ENCODE data around the gene C11orf58. TPM values are rescaled to one million over a fixed set of nuclear protein-coding genes. Genes with fewer than 3 reads are reported as not detected.

The C11orf58 gene
- total RNA-seq: 100 to 1,000 TPM; 142 to 193 TPM

DNA sequence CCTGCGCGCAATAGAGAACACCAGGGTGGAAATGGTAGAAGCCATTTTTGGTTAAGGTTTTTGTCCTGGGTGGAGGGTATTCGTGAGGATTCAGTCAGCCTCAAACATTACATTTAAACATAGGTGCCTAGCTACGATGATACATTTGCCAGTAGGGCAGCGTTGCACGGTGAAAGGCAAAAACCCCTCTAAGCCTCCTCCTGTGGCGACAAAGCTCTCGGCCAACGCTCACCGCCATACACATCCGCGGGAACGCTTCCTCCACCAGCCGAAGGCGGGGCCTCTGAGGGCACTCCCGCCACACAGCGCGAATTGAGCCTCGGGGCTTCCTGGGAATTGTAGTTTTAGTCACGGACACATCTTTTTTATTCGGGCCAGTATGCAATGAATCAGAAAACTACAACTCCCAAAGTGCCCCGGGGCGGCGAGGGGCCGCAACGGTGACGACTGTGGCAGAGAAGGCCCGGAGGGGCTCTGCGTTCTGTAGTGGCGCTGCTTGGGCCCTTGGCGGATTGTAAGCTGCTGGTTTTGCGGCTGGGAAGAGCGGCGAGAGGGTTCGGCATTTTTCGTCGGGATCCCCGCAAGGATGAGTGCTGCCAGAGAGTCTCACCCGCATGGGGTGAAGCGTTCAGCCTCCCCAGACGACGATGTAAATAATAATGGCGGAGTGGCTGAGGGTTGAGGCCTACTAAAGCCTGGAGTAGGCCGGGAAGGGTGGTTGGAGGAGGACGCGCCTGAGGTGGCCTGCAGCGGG, at the start of gene C11orf58:
Gene C11orf58, plus strand, starts transcription at position 455 of the 754 bp plus-strand sequence. Its CDS starts 132 bp downstream, at position 587.
- H3K4me1 Mint-ChIP-seq: peaks cover 23% of the 10 kb centered on the region
- DNase-seq (peak; percentile 96), ATAC-seq (peak; percentile 97)
- CTCF ChIA-PET: interaction anchor here (0.6 kb wide), 1 partner anchor 41 kb away, joined by 3 read pairs; no protein-coding TSS in a partner anchor
- no peak within 1 kb of the TSS for H3K4me3 Mint-ChIP-seq
- no peaks in the 10 kb centered on the region for H3K9me3 Mint-ChIP-seq (ENCODE audit: low read depth)
- intact Hi-C loops (cut with DNase I, micrococcal nuclease): loop anchor here (1.0 to 10.0 kb wide), 10 partner anchors 164 to 1656 kb away; partner anchors contain the start of genes RPS13 (in 2 of the 2), SERGEF (in 2 of the 2), GTF2H1 (in 1 of the 2) and HPS5 (in 1 of the 2)
- H3K27ac Mint-ChIP-seq: peak within 1 kb of the TSS; percentile 92
- H3K36me3 Mint-ChIP-seq (ENCODE audit: low read depth): peaks cover 19% of the 10 kb centered on the region
- POLR2A ChIA-PET: interaction anchor here (2.0 to 3.1 kb wide), 2 partner anchors 11 to 339 kb away, joined by 6 to 21 read pairs; partner anchors contain the start of gene RPS13
- H3K27me3 Mint-ChIP-seq: no peaks in the 10 kb centered on the region

DNA sequence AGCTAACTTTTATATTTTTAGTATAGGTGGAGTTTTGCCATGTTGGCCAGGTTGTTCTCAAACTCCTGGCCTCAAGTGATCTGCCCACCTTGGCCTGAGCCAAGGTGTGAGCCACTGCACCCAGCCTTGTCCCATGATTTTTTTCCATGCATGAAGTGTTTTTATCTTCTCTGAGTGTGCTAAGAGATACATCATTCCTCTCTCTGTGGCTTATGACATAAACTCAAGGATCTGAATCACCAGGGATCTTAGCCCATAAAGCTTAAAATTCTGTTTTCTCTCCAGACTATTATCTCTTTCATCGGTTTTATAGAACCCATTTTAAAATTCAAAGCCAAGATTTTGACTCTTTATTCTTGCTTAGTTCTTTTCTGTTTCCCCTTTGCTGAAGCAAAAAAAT, 48.4 kb upstream of the C11orf58 start:
- DNase-seq: no peak
- POLR2A ChIA-PET: no interaction called here
- Mint-ChIP-seq H3K4me1 (no peaks in the 10 kb centered on the region), H3K4me3 (no peak overlapping the region), H3K27me3 (peaks cover 8% of the 10 kb centered on the region), H3K36me3 (ENCODE audit: low read depth) (no peaks in the 10 kb centered on the region), H3K27ac (no peak overlapping the region), H3K9me3 (ENCODE audit: low read depth) (no peaks in the 10 kb centered on the region)
- no peak for ATAC-seq
- CTCF ChIA-PET: no interaction called here
- intact Hi-C loops (cut with DNase I, micrococcal nuclease): no loop called here

DNA sequence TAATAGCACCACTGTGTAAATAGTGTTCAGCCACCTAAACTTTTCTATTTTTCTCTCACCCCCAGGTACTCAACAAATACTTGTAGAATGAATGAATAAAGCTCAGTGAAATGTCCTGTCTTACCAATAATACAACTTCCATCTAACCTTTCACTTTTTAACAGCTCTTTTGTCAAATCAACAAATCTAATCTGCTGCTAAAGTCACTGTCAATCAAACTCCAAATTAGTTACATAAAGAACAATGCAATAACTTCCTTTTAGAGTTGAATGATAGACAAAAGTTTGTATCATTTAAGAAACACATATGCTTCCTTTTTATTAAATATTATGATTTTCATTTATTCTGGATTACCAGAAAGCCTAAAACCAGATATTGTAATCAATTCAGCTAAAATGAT, 34.7 kb upstream of the C11orf58 start:
- no peak for DNase-seq
- ChIA-PET CTCF (no interaction called here), POLR2A (no interaction called here)
- intact Hi-C loops (cut with DNase I, micrococcal nuclease): no loop called here
- no peaks in the 10 kb centered on the region for H3K4me1 Mint-ChIP-seq
- no peak overlapping the region for H3K4me3 Mint-ChIP-seq
- ATAC-seq: no peak
- H3K27me3 Mint-ChIP-seq: peaks cover 9% of the 10 kb centered on the region
- no peak overlapping the region for H3K27ac Mint-ChIP-seq
- no peaks in the 10 kb centered on the region for H3K9me3 Mint-ChIP-seq (ENCODE audit: low read depth)
- no peaks in the 10 kb centered on the region for H3K36me3 Mint-ChIP-seq (ENCODE audit: low read depth)

DNA sequence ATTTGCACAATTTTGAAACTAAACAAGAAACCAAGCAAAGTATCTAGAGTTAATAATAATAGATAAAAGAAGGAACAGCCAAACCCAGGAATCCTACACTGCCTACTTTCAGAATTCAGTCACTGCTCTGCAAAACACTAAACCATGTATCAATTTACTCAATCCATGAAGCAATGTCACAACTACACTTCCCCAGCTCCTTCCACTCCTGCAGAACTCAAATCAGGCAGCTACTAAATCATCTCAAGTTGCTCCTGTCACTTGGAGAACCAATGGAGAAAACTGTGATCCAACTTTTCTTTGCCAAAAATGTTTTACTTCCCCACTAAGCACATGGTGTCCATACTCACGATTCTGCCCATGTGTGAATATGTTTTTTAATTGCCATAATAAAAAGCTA, 24.9 kb upstream of the C11orf58 start:
- H3K4me3 Mint-ChIP-seq: no peak overlapping the region
- DNase-seq (no peak), ATAC-seq (no peak)
- H3K27ac Mint-ChIP-seq: no peak overlapping the region
- no peaks in the 10 kb centered on the region for H3K36me3 Mint-ChIP-seq (ENCODE audit: low read depth)
- peaks cover 12% of the 10 kb centered on the region for H3K27me3 Mint-ChIP-seq
- ChIA-PET CTCF (interaction anchor here (1.0 kb wide), 1 partner anchor 74 kb away, joined by 3 read pairs; no protein-coding TSS in a partner anchor), POLR2A (no interaction called here)
- H3K4me1 Mint-ChIP-seq: no peaks in the 10 kb centered on the region
- no peaks in the 10 kb centered on the region for H3K9me3 Mint-ChIP-seq (ENCODE audit: low read depth)
- intact Hi-C loops (cut with DNase I, micrococcal nuclease): no loop called here

DNA sequence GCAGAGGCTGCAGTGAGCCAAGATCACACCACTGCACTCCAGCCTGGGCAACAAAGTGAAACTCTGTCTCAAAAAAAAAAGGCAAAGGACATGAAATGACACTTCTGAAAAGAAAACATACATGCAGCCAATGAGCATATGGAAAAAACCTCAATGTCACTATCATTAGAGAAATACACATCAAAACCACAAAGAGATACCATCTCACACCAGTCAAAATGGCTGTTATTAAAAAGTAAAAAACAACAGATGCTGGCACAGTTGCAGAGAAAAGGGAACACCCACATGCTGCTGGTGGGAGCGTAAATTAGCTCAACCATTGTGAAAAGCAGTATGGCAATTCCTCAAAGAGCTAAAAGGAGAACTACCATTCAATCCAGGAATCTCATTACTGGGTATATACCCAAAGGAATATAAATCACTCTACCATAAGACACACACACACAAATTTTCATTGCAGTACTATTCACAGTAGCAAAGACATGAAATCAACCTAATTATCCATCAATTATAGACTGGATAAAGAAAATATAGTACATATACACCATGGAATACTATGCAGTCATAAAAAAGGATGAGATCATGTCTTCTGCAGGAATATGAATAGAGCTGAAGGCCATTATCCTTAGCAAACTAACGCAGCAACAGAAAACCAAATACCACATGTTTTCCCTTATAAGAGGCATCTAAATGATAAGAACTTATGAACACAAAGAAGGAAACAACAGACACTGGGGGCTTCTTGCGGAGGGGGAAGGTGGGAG, 15.7 kb upstream of the C11orf58 start:
- no peak overlapping the region for H3K4me3 Mint-ChIP-seq
- CTCF ChIA-PET: no interaction called here

DNA sequence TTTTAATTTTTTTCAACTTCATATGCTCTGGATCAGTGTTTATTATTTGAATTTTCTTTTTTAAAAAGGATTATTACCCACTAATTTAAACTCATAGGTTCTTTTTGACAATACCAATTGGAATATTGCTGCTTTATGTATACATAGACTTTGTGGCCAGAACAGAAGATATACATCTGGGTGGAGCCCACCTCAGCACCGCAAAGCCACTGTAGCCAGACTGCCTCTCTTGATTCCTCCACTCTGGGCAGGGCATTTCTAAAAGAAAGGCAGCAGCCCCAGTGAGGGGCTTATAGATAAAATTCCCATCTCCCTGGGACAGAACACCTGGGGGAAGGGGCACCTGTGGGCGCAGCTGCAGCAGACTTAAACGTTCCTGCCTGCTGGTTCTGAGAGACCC, 10.6 kb upstream of the C11orf58 start:
- POLR2A ChIA-PET: no interaction called here
- no peak overlapping the region for H3K4me3 Mint-ChIP-seq

More for the DNA sequence above, 15.7 kb upstream of the C11orf58 start:
- Mint-ChIP-seq H3K9me3 (ENCODE audit: low read depth) (no peaks in the 10 kb centered on the region), H3K36me3 (ENCODE audit: low read depth) (no peaks in the 10 kb centered on the region), H3K27me3 (no peaks in the 10 kb centered on the region), H3K4me1 (no peaks in the 10 kb centered on the region), H3K27ac (no peak overlapping the region)
- DNase-seq (no peak), ATAC-seq (no peak)
- POLR2A ChIA-PET: no interaction called here
- intact Hi-C loops (cut with DNase I, micrococcal nuclease): no loop called here

DNA sequence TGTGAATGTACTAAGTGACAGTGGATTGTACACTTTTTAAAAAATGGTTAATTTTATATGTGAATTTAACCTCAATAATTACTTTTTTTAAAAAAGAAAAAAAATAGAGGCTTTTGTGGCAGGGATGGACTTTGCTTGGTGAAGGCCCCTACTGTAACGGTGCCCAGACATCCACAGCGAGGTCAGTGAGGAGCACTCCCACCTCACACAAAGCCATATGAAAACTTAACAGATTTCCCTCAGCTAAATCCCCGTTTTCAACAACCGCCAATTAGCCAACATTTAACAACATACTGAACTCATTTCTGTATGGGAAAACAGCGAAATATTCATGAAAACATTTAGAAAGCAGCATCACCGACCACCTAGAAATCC, 642 bp upstream of the C11orf58 start:
- POLR2A ChIA-PET: interaction anchor here (2.0 to 3.1 kb wide), 2 partner anchors 12 to 340 kb away, joined by 6 to 21 read pairs; partner anchors contain the start of gene RPS13
- peak; percentile 4 for ATAC-seq
- CTCF ChIA-PET: interaction anchor here (0.7 to 0.9 kb wide), 3 partner anchors 8 to 136 kb away, joined by 3 to 5 read pairs (median 4); no protein-coding TSS in a partner anchor

More for the DNA sequence above, 10.6 kb upstream of the C11orf58 start:
- H3K4me1 Mint-ChIP-seq: no peaks in the 10 kb centered on the region
- H3K27me3 Mint-ChIP-seq: peaks cover 6% of the 10 kb centered on the region
- DNase-seq: no peak
- no peak for ATAC-seq
- no peak overlapping the region for H3K27ac Mint-ChIP-seq
- intact Hi-C loops (cut with DNase I, micrococcal nuclease): no loop called here
- CTCF ChIA-PET: no interaction called here
- peaks cover 2% of the 10 kb centered on the region for H3K9me3 Mint-ChIP-seq (ENCODE audit: low read depth)
- no peaks in the 10 kb centered on the region for H3K36me3 Mint-ChIP-seq (ENCODE audit: low read depth)

DNA sequence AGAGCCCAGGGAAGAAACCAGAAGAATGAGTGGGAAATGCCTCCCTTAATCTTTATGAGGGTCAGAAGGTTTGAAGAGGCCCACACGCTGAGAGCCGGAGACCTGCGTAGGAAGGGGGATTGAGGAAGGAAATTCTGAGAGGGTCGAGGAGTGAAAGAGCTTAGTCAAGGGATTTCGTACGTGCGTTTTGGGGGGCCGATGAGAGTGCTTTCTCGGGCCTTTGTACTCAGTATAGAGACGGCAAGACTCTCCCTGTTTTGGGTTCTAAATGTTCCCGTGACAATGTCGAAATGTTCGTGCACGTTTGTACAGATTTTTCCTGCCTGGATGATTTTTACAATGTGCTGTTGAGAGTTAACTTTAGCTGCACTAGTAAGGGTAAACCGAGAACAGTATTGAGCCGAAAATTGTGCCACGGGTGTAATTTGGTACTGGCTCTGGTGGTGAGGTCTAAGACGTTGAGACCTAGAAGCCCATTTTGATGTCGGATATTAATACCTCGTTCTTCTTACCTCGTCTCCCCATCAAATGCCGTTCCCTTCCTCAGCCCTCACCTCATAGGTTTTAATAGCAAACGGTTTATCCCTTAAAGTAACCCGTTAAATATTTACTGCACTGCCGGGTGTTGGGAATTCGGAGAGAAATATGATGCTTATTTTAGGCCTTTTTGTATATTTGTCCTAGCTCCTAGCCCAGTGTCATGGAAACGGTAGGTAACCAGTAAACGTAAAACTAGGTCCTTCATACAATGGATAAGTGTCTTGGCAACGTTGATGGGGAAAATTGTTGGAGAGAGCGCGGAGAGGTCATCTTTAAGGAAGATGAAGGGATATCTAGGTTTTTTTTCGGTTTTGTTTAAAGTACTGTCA, 734 bp downstream of the C11orf58 start:
- Mint-ChIP-seq H3K9me3 (ENCODE audit: low read depth) (no peaks in the 10 kb centered on the region), H3K36me3 (ENCODE audit: low read depth) (peaks cover 21% of the 10 kb centered on the region), H3K4me3 (no peak overlapping the region), H3K4me1 (peaks cover 27% of the 10 kb centered on the region), H3K27me3 (no peaks in the 10 kb centered on the region), H3K27ac (no peak overlapping the region)
- ChIA-PET POLR2A (interaction anchor here (0.6 to 3.1 kb wide), 4 partner anchors 10 to 559 kb away, joined by 3 to 21 read pairs (median 4); partner anchors contain the start of gene RPS13), CTCF (interaction anchor here (0.6 to 1.2 kb wide), 3 partner anchors 8 to 407 kb away, joined by 3 to 5 read pairs (median 3); no protein-coding TSS in a partner anchor)
- ATAC-seq (peak; percentile 6), DNase-seq (no peak)
- intact Hi-C loops (cut with DNase I, micrococcal nuclease): loop anchor here (1.0 to 10.0 kb wide), 10 partner anchors 163 to 1656 kb away; partner anchors contain the start of genes RPS13 (in 2 of the 2), SERGEF (in 2 of the 2), GTF2H1 (in 1 of the 2) and HPS5 (in 1 of the 2)

More for the DNA sequence above, 642 bp upstream of the C11orf58 start:
- no peaks in the 10 kb centered on the region for H3K9me3 Mint-ChIP-seq (ENCODE audit: low read depth)
- intact Hi-C loops (cut with DNase I, micrococcal nuclease): loop anchor here (1.0 to 10.0 kb wide), 10 partner anchors 164 to 1657 kb away; partner anchors contain the start of genes RPS13 (in 2 of the 2), SERGEF (in 2 of the 2), GTF2H1 (in 1 of the 2) and HPS5 (in 1 of the 2)
- peaks cover 19% of the 10 kb centered on the region for H3K4me1 Mint-ChIP-seq
- no peak overlapping the region for H3K4me3 Mint-ChIP-seq
- H3K27me3 Mint-ChIP-seq: no peaks in the 10 kb centered on the region
- no peak for DNase-seq
- H3K27ac Mint-ChIP-seq: peak overlapping the region; percentile 92
- peaks cover 16% of the 10 kb centered on the region for H3K36me3 Mint-ChIP-seq (ENCODE audit: low read depth)

DNA sequence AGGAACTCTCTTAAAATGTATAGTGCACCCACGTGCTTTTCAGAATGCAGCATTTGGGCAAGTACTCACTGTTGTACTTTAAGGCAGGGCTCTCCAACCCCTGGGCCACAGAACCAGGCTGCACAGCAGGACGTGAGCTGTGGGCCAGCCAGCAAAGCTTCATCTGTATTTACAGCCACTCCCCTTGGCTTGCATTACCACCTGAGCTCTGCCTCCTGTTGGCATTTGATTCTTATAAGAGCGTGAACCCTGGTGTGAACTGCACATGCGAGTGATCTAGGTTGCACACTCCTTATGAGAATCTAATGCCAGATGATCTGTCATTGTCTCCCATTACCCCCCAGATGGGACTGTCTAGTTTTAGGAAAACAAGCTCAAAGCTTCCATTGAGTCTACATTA, 3.0 kb downstream of the C11orf58 start:
- no peak for ATAC-seq
- intact Hi-C loops (cut with DNase I, micrococcal nuclease): no loop called here
- H3K27me3 Mint-ChIP-seq: no peaks in the 10 kb centered on the region
- CTCF ChIA-PET: interaction anchor here (1.2 kb wide), 1 partner anchor 8 kb away, joined by 3 read pairs; no protein-coding TSS in a partner anchor
- H3K27ac Mint-ChIP-seq: peak overlapping the region; percentile 63
- no peaks in the 10 kb centered on the region for H3K9me3 Mint-ChIP-seq (ENCODE audit: low read depth)
- H3K4me3 Mint-ChIP-seq: peak overlapping the region; percentile 37
- H3K36me3 Mint-ChIP-seq (ENCODE audit: low read depth): peaks cover 41% of the 10 kb centered on the region
- peaks cover 49% of the 10 kb centered on the region for H3K4me1 Mint-ChIP-seq
- POLR2A ChIA-PET: interaction anchor here (1.5 kb wide), 1 partner anchor 9 kb away, joined by 9 read pairs; no protein-coding TSS in a partner anchor
- no peak for DNase-seq

DNA sequence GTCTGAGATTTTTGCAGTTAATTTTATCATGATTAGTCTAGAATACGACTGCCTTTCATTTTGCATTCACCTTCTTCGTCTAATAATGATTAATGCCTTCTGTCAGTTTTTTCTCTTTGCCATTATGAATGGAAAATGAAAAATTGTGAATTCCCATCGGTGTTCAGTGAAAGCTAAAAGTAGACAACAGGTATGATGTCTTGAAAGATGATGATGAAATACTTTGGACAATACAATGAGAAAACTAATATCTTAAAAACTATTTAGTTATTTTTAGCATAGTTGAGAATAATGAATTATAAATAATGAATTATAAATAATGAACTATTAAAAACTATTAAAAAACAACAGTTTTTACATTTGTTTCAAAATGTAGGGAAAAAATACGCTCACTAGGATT, 5.0 kb downstream of the C11orf58 start:
- H3K4me1 Mint-ChIP-seq: peaks cover 51% of the 10 kb centered on the region
- H3K9me3 Mint-ChIP-seq (ENCODE audit: low read depth): no peaks in the 10 kb centered on the region
- no peak overlapping the region for H3K4me3 Mint-ChIP-seq
- no peak overlapping the region for H3K27ac Mint-ChIP-seq
- H3K27me3 Mint-ChIP-seq: no peaks in the 10 kb centered on the region
- ChIA-PET POLR2A (no interaction called here), CTCF (no interaction called here)
- DNase-seq (no peak), ATAC-seq (no peak)
- intact Hi-C loops (cut with DNase I, micrococcal nuclease): no loop called here
- peaks cover 54% of the 10 kb centered on the region for H3K36me3 Mint-ChIP-seq (ENCODE audit: low read depth)

All from activated CD4-positive, alpha-beta T cell treated with anti-CD3 and anti-CD28 coated beads for 36 hours (primary cell).